AG04450 (cell line): ENCODE measurements around the gene CDCA5. TPM values are rescaled to one million over a fixed set of nuclear protein-coding genes. Genes with fewer than 3 reads are reported as not detected.
A peak's percentile ranks its signal among the peaks of the same experiment; 100 is the strongest.

Experiments used
- CTCF ChIA-PET: fragments of 300-600, 350-600 bp; formaldehyde crosslinking; extraction: SDS; loops from one replicate; lab custom pipeline; 2022; ENCODE audit warnings: antibody characterized with exemption, inconsistent platforms; lab: Charles Lee
- POLR2A ChIA-PET: fragments of 350-600 bp; formaldehyde crosslinking; extraction: SDS; loops from one replicate; lab custom pipeline; 2021; ENCODE audit warnings: antibody characterized with exemption, inconsistent platforms; lab: Yijun Ruan, JAX
- DNase-seq: peaks from one replicate; pipeline ENCODE4 v3.0.0-alpha.2; 2011; ENCODE audit warnings: low read depth, low spot score
- H3K27ac ChIP-seq: one replicate; pipeline ENCODE4 v1.5.1; 2012; ENCODE audit warnings: low read depth, low read length, control low read depth
- H3K27me3 ChIP-seq: one replicate; pipeline ENCODE4 v1.6.0; 2012; ENCODE audit warnings: low read length; ENCODE audit not compliant: control insufficient read depth, insufficient read depth
- H3K4me3 ChIP-seq: 2 replicates; pipeline ENCODE4 v1.5.1; 2011; ENCODE audit warnings: mild to moderate bottlenecking, low read depth, low read length, control low read depth
- H3K9me3 ChIP-seq: 2 replicates; pipeline ENCODE4 v1.5.1; 2012; ENCODE audit warnings: low read length; ENCODE audit not compliant: control insufficient read depth, insufficient read depth
- polyA plus RNA-seq: library from polyadenylated mRNA; depleted of rRNA; stranded (reverse); fragments of >200 nt; gene quantifications from 2 replicates; pipeline ENCODE4 v1.2.3, GENCODE V29; 2011
- TF ChIP-seq, protein P1 (sequence below): IDR thresholded peaks from 2 replicates; pipeline ENCODE4 v1.5.1; 2011; ENCODE audit warnings: low read depth, low read length, control low read depth, inconsistent platforms

The CDCA5 gene
- polyA plus RNA-seq, 1 experiment, result 5.2 TPM

GRCh38 chr11:65131417-65131776 lies 47.6 kb upstream of the CDCA5 start:
- ChIA-PET CTCF (interaction anchor here (1.4 to 2.1 kb wide), 2 partner anchors 14 to 21 kb away, joined by 3 to 5 read pairs; partner anchors contain the start of gene ZNHIT2), POLR2A (interaction anchor here (1.4 kb wide), 1 partner anchor 9 kb away, joined by 4 read pairs; the partner anchor contains the start of genes FAU and MRPL49)
- no peaks in the 10 kb centered on the region; the same call in 1 of the 2 replicates for H3K9me3 ChIP-seq
- DNase-seq, result no peak
- H3K27me3 ChIP-seq, result no peaks in the 10 kb centered on the region
- no peak overlapping the region for H3K27ac ChIP-seq
- TF ChIP-seq, protein P1, sequence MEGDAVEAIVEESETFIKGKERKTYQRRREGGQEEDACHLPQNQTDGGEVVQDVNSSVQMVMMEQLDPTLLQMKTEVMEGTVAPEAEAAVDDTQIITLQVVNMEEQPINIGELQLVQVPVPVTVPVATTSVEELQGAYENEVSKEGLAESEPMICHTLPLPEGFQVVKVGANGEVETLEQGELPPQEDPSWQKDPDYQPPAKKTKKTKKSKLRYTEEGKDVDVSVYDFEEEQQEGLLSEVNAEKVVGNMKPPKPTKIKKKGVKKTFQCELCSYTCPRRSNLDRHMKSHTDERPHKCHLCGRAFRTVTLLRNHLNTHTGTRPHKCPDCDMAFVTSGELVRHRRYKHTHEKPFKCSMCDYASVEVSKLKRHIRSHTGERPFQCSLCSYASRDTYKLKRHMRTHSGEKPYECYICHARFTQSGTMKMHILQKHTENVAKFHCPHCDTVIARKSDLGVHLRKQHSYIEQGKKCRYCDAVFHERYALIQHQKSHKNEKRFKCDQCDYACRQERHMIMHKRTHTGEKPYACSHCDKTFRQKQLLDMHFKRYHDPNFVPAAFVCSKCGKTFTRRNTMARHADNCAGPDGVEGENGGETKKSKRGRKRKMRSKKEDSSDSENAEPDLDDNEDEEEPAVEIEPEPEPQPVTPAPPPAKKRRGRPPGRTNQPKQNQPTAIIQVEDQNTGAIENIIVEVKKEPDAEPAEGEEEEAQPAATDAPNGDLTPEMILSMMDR, result no peak
- no peak overlapping the region for H3K4me3 ChIP-seq

- TF ChIP-seq, protein P1, result no peak
- no peak for DNase-seq
- ChIA-PET POLR2A (interaction anchor here (1.4 kb wide), 1 partner anchor 9 kb away, joined by 4 read pairs; the partner anchor contains the start of genes FAU and MRPL49), CTCF (interaction anchor here (1.4 to 2.1 kb wide), 2 partner anchors 14 to 20 kb away, joined by 3 to 5 read pairs; partner anchors contain the start of gene ZNHIT2)
- no peaks in the 10 kb centered on the region for H3K27me3 ChIP-seq
- H3K9me3 ChIP-seq, result no peaks in the 10 kb centered on the region; the same call in 1 of the 2 replicates
- H3K27ac ChIP-seq, result no peak overlapping the region
- H3K4me3 ChIP-seq, result no peak overlapping the region
Observed at GRCh38 chr11:65130631-65131416, 47.0 kb upstream of the CDCA5 start.

GRCh38 chr11:65129649-65130441 lies 46.0 kb upstream of the CDCA5 start:
- H3K9me3 ChIP-seq, result no peaks in the 10 kb centered on the region; the same call in 1 of the 2 replicates
- DNase-seq, result no peak
- ChIA-PET POLR2A (interaction anchor here (1.4 kb wide), 1 partner anchor 8 kb away, joined by 4 read pairs; the partner anchor contains the start of genes FAU and MRPL49), CTCF (interaction anchor here (1.1 to 2.1 kb wide), 2 partner anchors 13 to 17 kb away, joined by 4 to 5 read pairs; partner anchors contain the start of gene ZNHIT2)
- no peak overlapping the region for H3K4me3 ChIP-seq
- TF ChIP-seq, protein P1, result no peak
- H3K27me3 ChIP-seq, result no peaks in the 10 kb centered on the region
- H3K27ac ChIP-seq, result no peak overlapping the region

- H3K4me3 ChIP-seq, result no peak overlapping the region
- no peak for DNase-seq
- H3K9me3 ChIP-seq, result no peaks in the 10 kb centered on the region; the same call in 1 of the 2 replicates
- H3K27ac ChIP-seq, result peak overlapping the region; percentile 21
- no peaks in the 10 kb centered on the region for H3K27me3 ChIP-seq
- POLR2A ChIA-PET, result no interaction called here
- TF ChIP-seq, protein P1, result no peak
- CTCF ChIA-PET, result interaction anchor here (1.1 kb wide), 1 partner anchor 16 kb away, joined by 4 read pairs; no protein-coding TSS in a partner anchor
Observed at GRCh38 chr11:65128182-65129145, 44.6 kb upstream of the CDCA5 start.
